Measurements from ENCODE around the gene PLXDC1.

PLXDC1 gene

GRCh38 chr17:39197380-39198185, 46.1 kb upstream of the PLXDC1 start, which contains the start of gene CACNB1:
Gene CACNB1, minus strand, starts transcription at chr17:39197669. Its CDS starts 174 bp downstream, at chr17:39197495.
- no peaks in the 10 kb centered on the region for H3K27me3 Mint-ChIP-seq (ENCODE audit: low read depth)
- no peaks in the 10 kb centered on the region for H3K9me3 Mint-ChIP-seq
- TF ChIP-seq CTCF (IDR thresholded peaks at IDR 0.05; ENCODE audit: unreplicated experiment in 3 of 3), result no peak
- H3K4me1 Mint-ChIP-seq, result peaks cover 47% of the 10 kb centered on the region
- H3K36me3 Mint-ChIP-seq (ENCODE audit: low read depth), result peaks cover 31% of the 10 kb centered on the region
- H3K4me3 Mint-ChIP-seq, result peak within 1 kb of the TSS; percentile 90 to 97 (median 91)
- peak within 1 kb of the TSS; percentile 99 to 100 (median 100) for H3K27ac Mint-ChIP-seq

- Mint-ChIP-seq H3K4me1 (peaks cover 50% of the 10 kb centered on the region), H3K4me3 (peak overlapping the region; percentile 89 to 97 (median 91)), H3K9me3 (no peaks in the 10 kb centered on the region), H3K27ac (peak overlapping the region; percentile 53 to 60 (median 55)), H3K36me3 (ENCODE audit: low read depth) (peaks cover 28% of the 10 kb centered on the region), H3K27me3 (ENCODE audit: low read depth) (no peaks in the 10 kb centered on the region)
- TF ChIP-seq CTCF (IDR thresholded peaks at IDR 0.05; ENCODE audit: unreplicated experiment in 3 of 3), result no peak
These were observed 45.4 kb upstream of the PLXDC1 start for GRCh38 chr17:39196808-39197291.

- Mint-ChIP-seq H3K4me1 (peaks cover 54% of the 10 kb centered on the region), H3K27me3 (ENCODE audit: low read depth) (no peaks in the 10 kb centered on the region), H3K27ac (peak overlapping the region; percentile 55 to 77 (median 59)), H3K36me3 (ENCODE audit: low read depth) (peaks cover 26% of the 10 kb centered on the region), H3K9me3 (no peaks in the 10 kb centered on the region), H3K4me3 (peak overlapping the region; percentile 89 to 97 (median 91))
- TF ChIP-seq CTCF (IDR thresholded peaks at IDR 0.05; ENCODE audit: unreplicated experiment in 3 of 3), result no peak
These were observed 44.9 kb upstream of the PLXDC1 start for GRCh38 chr17:39196241-39196807.

GRCh38 chr17:39195568-39196160, 44.2 kb upstream of the PLXDC1 start:
- Mint-ChIP-seq H3K4me1 (peaks cover 50% of the 10 kb centered on the region), H3K9me3 (no peaks in the 10 kb centered on the region), H3K36me3 (ENCODE audit: low read depth) (peaks cover 20% of the 10 kb centered on the region), H3K4me3 (peak overlapping the region; percentile 89 to 97 (median 91)), H3K27me3 (ENCODE audit: low read depth) (no peaks in the 10 kb centered on the region), H3K27ac (peak overlapping the region; percentile 55 to 60 (median 59))
- TF ChIP-seq CTCF (IDR thresholded peaks at IDR 0.05; ENCODE audit: unreplicated experiment in 3 of 3), result no peak

- Mint-ChIP-seq H3K9me3 (no peaks in the 10 kb centered on the region), H3K27ac (peak overlapping the region; percentile 41 to 77 (median 55)), H3K36me3 (ENCODE audit: low read depth) (peaks cover 17% of the 10 kb centered on the region), H3K27me3 (ENCODE audit: low read depth) (no peaks in the 10 kb centered on the region), H3K4me3 (peak overlapping the region; percentile 89 to 97 (median 91)), H3K4me1 (peaks cover 48% of the 10 kb centered on the region)
- TF ChIP-seq CTCF (IDR thresholded peaks at IDR 0.05; ENCODE audit: unreplicated experiment in 3 of 3), result no peak
These were observed 43.6 kb upstream of the PLXDC1 start for GRCh38 chr17:39194985-39195524.
